ENCODE data around the gene NLN.
"Not testable (repeated sequence)": the region's sequence is repeated elsewhere in the genome, so short reads cannot be mapped to it uniquely, and the experiment has no call there.

NLN gene

GRCh38 chr5:65832603-65833228 is 110.7 kb downstream of the NLN start:
- no peak for DNase-seq (ENCODE audit: low spot score)

DNA sequence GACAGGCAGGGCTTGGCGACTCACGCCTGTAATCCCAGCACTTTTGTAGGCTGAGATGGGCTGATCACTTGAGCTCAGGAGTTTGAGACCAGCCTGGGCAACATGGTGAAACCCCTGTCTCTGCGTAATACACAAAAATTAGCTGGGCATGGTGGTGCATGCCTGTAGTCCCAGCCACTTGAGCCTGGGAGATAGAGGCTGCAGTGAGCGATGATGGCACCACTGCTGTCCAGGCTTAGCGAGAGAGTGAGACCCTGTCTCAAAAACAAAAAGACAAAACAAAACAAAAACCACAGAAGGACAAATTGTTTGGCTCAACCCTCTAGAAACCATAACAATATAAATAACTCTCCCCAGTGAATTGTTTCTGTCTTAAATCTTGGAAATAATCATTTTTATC is 111.8 kb downstream of the NLN start:
- DNase-seq (ENCODE audit: low spot score): no peak

DNA sequence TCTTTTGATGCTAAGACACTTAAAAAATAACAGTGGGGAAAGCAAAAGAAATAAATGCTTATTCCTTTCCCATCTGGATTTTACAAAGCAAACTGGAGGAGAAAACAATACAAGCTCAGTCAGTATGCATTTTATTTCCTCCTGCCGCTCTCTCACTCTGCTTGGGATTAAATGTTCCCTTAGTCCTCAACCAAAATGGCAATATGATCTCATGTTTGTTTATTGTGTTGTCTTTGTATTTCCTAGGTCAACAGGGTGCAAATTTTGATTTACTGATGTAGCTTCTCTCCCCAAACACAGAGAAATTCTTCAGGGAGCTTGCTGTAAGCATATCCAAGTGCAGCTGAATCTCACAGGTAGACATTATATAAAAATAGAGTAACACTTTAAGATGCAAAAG is 112.3 kb downstream of the NLN start:
- no peak for DNase-seq (ENCODE audit: low spot score)

DNA sequence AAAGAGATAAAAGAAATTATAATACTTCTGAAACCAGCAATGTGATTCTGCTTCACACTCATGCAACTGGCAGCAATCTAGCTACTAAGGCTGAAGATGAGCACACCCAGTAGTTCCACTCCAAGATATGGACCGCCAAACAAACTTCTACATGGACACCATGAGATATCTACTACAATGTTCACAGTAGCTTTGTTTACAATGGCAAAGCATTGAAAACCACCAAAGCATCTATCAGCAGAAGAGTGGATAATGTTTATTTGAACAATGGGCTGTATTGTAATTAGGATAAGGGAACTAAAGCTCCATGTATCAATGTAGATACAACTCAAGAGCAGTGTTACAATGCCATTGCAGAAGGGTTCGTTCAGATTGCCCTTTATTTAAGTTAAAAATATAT is 113.2 kb downstream of the NLN start:
- DNase-seq (ENCODE audit: low spot score): no peak

- DNase-seq (ENCODE audit: low spot score): no peak
These were observed 115.1 kb downstream of the NLN start for GRCh38 chr5:65837139-65837538.

GRCh38 chr5:65839170-65839569 is 117.2 kb downstream of the NLN start:
- DNase-seq (ENCODE audit: low spot score): not testable (repeated sequence)

DNA sequence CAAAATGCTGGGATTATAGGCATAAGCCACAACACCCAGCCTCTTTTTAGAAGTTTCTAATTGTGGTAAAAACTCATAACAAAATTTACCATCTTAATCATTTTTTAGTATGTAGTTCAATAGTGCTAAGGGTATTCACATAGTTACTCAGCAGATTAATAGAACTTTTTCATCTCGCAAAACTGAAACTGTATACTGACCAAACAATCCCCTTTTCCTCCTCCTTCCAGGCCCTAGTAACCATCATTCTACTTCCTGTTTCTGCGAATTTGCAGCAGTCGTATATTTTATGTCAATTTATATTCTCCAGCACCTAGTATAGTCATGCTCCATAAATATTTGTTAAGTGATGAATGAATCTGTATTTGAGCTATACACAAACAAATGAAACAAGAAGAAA is 118.1 kb downstream of the NLN start:
- no peak for DNase-seq (ENCODE audit: low spot score)

DNA sequence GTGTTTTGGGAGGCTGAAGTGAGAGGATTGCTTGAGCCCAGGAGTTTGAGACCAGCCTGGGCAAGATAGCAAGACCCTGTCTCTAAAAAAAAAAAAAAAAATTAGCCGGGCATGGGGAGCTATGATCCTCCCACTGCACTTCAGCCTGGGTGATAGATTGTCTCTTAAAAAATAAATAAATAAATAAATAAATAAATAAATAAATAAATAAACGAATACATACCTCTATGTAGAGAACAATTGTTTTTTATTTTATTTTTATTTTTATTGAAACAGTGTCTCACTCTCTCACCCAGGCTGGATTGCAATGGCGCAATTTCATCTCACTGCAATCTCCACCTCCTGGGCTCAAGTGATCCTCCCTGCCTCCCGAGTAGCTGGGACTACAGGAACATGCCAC is 122.8 kb downstream of the NLN start:
- DNase-seq (ENCODE audit: low spot score): not testable (repeated sequence)

DNA sequence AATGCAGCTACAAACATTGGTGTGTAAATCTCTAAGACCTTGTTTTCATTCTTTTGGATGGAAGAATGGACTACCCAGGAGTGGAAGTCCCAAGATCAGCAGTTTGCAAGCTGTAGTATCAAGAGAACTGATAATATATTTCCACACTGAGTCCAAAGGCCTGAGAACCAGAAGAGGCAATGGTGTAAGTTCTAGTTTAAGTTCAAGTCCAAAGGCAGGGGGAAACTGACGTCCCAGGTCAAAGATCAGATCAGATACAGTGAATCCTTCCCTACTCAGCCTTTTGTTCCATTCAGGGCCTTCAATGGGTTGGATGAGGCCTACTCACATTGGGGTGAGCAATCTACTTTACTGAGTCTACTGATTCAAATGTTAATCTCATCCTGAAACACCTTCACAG is 124.1 kb downstream of the NLN start:
- no peak for DNase-seq (ENCODE audit: low spot score)

GRCh38 chr5:65847019-65847418 is 125.0 kb downstream of the NLN start:
- not testable (repeated sequence) for DNase-seq (ENCODE audit: low spot score)

DNA sequence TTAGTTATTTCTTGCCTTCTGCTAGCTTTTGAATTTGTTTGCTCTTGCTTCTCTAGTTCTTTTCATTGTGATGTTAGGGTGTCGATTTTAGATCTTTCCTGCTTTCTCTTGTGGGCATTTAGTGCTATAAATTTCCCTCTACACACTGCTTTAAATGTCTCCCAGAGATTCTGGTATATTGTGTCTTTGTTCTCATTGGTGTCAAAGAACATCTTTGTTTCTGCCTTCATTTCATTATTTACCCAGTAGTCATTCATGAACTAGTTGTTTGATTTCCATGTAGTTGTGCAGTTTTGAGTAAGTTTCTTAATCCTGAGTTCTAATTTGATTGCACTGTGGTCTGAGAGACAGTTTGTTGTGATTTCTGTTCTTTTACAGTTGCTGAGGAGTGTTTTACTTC is 127.9 kb downstream of the NLN start:
- DNase-seq (ENCODE audit: low spot score): not testable (repeated sequence)

DNA sequence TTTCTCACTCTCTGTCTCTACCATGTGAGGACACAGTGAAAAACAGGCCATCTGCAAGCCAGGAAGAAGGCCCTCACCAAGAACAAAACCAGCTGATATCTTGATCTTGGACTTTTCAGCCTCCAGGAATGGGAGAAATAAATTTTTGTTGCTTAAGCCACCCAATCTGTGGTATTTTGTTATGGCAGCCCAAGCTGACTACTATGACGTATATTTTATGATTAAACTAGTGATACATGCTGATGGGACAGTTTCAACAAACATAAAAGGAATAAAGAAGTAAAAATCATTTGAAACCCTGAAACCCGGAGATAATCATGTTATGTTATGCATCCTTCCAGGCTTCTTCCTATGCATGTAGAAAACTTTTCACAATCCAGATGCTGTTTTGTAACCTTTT is 132.9 kb downstream of the NLN start:
- no peak for DNase-seq (ENCODE audit: low spot score)

DNA sequence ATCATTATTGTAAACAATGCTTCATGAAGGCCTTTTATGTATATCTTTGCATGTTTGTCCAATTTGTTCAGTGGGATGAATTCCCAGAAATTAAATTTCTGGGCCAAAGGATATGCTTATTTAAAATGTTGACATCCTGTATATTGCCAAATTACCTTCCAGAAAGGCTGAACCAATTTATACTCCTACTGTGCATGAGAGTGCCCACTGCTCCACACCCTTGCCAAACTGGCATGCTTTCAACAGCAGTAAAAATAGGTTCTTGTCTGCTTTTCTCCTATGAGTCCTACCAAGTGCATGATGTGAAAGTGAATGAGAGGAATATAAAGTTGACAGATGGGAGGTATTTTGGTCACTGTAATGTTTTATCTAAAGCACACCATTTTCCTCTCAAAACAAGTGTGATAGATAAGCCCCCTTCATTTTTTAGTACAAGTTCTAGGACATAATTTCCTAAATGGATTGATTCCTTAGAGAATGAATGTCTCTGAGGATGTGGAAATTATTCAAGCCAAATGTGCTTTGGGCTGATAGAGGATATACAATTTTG is 133.8 kb downstream of the NLN start:
- DNase-seq (ENCODE audit: low spot score): no peak

GRCh38 chr5:65856520-65856919 is 134.5 kb downstream of the NLN start:
- no peak for DNase-seq (ENCODE audit: low spot score)

GRCh38 chr5:65858316-65858715 is 136.3 kb downstream of the NLN start:
- DNase-seq (ENCODE audit: low spot score): no peak

- DNase-seq (ENCODE audit: low spot score): no peak
These were observed 139.8 kb downstream of the NLN start for GRCh38 chr5:65861830-65862241.

DNA sequence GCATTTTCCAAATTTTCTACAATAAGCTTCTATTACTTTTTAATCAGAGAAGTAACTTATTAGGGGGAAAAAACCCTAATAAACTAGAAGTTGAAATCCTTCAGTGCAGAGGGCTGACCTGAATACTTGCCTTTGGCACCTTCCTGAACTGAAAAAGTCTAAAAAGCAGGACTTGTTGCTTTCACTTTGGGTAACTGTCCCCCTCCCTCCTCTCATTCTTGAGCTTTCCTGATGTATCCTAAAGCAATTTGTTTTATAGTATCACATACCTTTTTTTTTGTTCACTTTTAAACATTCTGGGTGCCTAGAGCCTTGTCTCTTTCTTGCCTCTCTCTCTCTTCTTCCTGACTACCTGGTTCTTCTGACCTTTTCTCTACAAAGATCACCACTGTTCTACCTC is 140.4 kb downstream of the NLN start:
- DNase-seq (ENCODE audit: low spot score): no peak

DNA sequence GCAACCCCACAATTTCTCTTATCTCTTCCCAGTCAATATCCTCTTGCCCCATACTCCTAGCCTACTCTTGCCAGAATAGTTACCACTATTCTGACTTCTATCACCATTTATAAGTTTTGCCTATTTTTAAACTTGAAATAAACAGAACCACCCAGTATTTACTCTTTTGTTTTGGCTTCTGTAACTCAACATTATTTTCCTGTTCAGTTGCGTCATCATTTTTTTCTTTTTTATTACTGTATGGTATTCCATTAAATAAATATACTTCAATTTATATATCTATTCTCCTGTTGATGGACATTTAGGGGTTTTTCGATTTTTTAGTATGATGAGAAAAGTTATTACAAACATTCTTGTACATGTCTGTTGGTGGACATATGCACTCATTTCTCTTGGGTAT is 141.7 kb downstream of the NLN start:
- DNase-seq (ENCODE audit: low spot score): no peak

DNA sequence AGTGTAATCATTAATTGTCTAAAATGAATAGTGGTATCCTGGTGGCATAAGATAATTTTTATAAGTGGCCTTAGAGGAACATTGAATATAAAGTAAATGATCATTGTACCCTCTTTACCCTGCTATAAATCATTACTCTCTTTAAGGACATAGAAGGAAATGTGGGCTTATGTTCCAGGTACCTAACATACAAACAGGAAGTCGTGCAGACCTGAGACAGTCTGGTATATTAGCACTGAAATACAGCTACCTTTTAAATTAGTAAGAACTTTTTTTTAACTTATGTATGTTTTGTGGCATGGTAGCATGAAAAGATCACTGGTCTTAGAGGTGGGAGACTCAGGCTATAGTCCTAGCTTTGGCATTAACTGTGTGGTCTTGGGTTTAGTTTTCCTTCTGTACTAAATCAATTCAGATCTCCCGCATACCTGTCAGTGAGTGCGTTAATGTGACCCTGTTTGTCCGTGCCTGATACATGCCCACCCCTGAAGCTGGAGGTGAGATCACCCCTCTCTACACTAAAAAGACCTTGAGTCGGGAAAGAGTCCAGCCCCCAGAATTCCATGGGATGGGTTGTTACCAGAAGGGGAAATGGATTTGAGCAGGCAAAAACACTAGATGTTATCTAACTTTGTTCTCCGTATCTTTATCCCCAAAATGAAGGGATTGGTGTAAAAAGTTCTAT is 145.0 kb downstream of the NLN start:
- DNase-seq (ENCODE audit: low spot score): no peak

DNA sequence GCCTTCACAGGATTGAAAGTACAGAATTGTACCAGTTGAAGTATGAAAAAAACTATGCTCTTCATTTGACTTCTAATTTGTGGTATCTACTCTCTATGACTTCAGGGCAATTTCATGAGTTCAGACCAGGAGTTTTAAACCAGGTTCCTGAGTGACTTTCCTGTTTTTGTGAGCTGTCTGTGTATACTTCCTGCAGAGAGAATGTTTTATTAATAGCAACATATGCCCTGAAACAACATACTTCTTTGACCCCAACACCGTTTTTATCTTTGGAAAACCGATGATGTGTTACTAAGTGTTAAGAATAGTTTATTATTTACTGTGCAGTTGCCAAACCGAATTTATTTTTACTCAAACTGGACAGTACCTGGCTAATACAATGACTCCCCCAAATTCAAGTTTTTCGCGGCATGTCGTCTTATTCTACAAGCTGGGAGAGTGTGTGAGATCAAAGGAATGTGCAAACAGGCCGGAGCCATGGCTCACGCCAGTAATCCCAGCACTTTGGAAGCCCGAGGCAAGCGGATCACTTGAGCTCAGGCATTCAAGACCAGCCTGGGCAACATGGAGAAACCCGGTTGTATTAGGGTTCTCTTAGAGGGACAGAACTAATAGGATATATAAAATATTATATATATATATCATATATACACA is 145.7 kb downstream of the NLN start:
- no peak for DNase-seq (ENCODE audit: low spot score)

- DNase-seq (ENCODE audit: low spot score): no peak
These were observed 146.5 kb downstream of the NLN start for GRCh38 chr5:65868509-65868908.

DNA sequence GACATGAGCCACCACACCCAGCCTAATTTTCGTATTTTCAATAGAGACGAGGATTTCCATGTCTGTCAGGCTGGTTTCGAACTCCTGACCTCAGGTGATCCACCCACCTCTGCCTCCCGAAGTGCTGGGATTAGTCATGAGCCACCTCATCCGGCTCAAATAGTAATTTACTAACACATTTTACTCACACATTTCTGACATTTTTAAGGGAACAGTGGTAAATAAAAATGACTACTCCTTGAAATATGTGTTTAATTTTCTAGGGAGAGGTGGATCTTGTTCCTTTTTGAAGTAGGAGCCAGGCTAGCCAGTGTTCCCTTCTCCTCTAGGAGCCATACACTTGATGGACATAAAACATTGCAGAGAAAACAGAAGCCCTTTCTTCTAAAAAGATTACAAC is 149.2 kb downstream of the NLN start:
- DNase-seq (ENCODE audit: low spot score): no peak

DNA sequence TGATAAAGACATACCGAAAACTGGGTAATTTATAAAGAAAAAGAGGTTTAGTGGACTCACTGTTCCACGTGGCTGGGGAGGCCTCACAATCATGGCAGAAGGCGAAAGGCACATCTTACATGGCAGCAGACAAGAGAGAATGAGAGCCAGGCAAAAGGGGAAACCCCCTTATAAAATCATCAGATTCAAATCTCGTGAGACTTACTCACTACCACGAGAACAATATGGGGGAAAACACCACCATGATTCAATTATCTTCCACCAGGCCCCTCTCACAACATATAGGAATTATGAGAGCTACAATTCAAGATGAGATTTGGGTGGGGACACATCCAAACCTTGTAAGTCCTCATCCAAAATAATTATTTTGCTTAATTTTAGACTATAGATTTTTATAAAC is 149.8 kb downstream of the NLN start:
- not testable (repeated sequence) for DNase-seq (ENCODE audit: low spot score)

All from HuH-7.5 (cell line).